ENCODE data around the gene GPR55.

GPR55 gene

GRCh38 chr2:230955163-230955737, 30.2 kb upstream of the GPR55 start:
- TF ChIP-seq ZFX (IDR thresholded peaks at IDR 0.05): no peak
- TF ChIP-seq, protein P1, sequence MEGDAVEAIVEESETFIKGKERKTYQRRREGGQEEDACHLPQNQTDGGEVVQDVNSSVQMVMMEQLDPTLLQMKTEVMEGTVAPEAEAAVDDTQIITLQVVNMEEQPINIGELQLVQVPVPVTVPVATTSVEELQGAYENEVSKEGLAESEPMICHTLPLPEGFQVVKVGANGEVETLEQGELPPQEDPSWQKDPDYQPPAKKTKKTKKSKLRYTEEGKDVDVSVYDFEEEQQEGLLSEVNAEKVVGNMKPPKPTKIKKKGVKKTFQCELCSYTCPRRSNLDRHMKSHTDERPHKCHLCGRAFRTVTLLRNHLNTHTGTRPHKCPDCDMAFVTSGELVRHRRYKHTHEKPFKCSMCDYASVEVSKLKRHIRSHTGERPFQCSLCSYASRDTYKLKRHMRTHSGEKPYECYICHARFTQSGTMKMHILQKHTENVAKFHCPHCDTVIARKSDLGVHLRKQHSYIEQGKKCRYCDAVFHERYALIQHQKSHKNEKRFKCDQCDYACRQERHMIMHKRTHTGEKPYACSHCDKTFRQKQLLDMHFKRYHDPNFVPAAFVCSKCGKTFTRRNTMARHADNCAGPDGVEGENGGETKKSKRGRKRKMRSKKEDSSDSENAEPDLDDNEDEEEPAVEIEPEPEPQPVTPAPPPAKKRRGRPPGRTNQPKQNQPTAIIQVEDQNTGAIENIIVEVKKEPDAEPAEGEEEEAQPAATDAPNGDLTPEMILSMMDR (conservative IDR thresholded peaks at IDR 0.05): no peak
- H3K27ac ChIP-seq: no peak overlapping the region

DNA sequence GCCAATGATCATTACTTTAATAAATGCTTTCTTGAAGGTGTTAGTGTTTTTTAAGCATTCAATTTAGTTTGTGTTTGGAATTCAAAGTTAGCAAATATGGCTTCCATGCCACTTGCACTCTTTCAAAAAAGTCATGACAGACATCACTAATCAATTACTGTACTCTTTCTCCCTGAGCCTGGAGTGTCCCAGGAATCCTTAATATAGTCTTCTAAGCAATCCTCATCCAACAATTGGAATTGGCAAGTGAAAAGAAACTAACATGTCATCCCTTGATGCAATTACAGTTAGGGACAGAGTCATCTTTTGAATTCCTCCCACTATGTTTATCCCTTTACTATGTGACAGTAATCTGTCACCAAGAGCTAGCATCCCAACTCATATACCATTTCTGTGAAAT, 29.7 kb upstream of the GPR55 start:
- no peak for TF ChIP-seq ZFX (IDR thresholded peaks at IDR 0.05)
- TF ChIP-seq, protein P1 (conservative IDR thresholded peaks at IDR 0.05): no peak
- no peak overlapping the region for H3K27ac ChIP-seq

- TF ChIP-seq, protein P1 (conservative IDR thresholded peaks at IDR 0.05): no peak
- no peak for TF ChIP-seq ZFX (IDR thresholded peaks at IDR 0.05)
- no peak overlapping the region for H3K27ac ChIP-seq
Measured at GRCh38 chr2:230953845-230954244, 28.8 kb upstream of the GPR55 start.

DNA sequence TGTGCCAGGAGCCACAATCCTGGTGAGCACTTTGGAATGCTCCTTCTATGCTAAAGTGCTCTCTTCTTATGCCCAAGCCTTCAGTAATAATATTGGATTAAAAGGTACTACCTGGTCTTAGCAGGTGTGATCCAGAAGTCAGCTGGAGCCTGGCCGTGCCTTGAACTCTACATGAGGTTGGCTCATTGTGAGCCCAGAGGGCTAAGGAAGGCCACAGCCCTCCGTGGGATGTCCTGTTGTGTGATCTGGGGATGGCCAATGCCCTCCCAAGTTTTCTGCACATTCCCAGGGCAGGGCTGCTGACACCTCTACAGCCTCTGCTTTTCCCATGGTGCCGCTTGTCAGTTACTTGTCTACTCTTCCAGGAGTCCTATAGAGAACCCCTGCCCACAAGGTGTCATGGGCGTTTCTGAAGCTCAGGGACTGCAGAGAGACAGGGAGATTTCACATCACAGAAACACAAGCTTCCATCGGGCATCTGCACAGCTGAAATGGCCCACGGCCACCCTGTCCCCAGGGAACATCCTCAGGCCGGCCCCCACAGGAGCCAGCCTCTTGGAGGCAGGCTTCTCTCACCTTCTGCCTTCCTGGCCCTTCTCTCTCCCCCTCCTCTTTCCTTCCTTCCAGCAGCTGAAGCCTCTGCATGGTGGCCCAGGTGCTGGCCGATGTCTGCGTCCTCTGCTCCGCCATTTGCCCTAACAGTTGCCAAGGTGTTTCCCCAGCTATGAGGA, 27.3 kb upstream of the GPR55 start:
- no peak for TF ChIP-seq ZFX (IDR thresholded peaks at IDR 0.05)
- TF ChIP-seq, protein P1 (conservative IDR thresholded peaks at IDR 0.05): no peak
- H3K27ac ChIP-seq: no peak overlapping the region

DNA sequence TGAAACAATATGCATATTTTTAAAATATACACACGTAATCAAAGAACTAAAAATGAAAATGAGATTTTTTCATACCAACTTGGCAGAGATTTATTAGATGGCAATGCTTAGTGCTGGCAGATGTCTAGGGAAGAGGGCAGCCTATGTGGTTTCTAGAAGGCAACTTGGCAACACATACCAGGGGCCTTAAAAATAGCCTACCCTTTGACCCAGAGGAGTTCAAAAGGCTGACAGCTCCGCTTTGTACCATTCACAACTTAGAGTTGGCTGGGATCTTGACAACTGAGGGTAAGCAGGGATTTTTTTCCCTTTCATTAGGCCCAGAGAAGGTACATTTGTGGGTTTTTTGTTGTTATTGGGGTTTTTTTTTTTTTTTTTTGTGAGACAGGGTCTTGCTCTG, 26.4 kb upstream of the GPR55 start:
- TF ChIP-seq, protein P1 (conservative IDR thresholded peaks at IDR 0.05): no peak
- no peak overlapping the region for H3K27ac ChIP-seq

GRCh38 chr2:230950874-230951339, 25.9 kb upstream of the GPR55 start:
- TF ChIP-seq ZFX (IDR thresholded peaks at IDR 0.05): no peak
- TF ChIP-seq, protein P1 (conservative IDR thresholded peaks at IDR 0.05): no peak
- H3K27ac ChIP-seq: no peak overlapping the region

Measured in C4-2B (cell line).